H9 (cell line): Measurements from ENCODE around the gene ZFP28. TPM values are rescaled to one million over a fixed set of nuclear protein-coding genes. Genes with fewer than 3 reads are reported as not detected.

ENCODE experiments used
- DNase-seq: peaks from one replicate; pipeline ENCODE4 v3.0.0-alpha.2; 2017
- H2AFZ ChIP-seq: one replicate; pipeline ENCODE4 v1.6.1; 2013; ENCODE audit warnings: mild to moderate bottlenecking, low read length, control low read depth, moderate library complexity
- H2AK5ac ChIP-seq: 2 replicates; pipeline ENCODE4 v1.6.1; 2013; ENCODE audit warnings: low read length, control low read depth, mixed read lengths; ENCODE audit not compliant: insufficient read length
- H2BK120ac ChIP-seq: one replicate; pipeline ENCODE4 v1.6.1; 2013; ENCODE audit warnings: low read depth, mild to moderate bottlenecking, low read length, control low read depth, inconsistent platforms; ENCODE audit not compliant: poor library complexity, severe bottlenecking
- H2BK12ac ChIP-seq: 2 replicates; pipeline ENCODE4 v1.6.1; 2013; ENCODE audit warnings: low read length, control low read depth, mixed read lengths, low read depth; ENCODE audit not compliant: insufficient read length
- H2BK15ac ChIP-seq: 2 replicates; pipeline ENCODE4 v1.6.1; 2013; ENCODE audit warnings: low read depth, low read length, control low read depth
- H2BK20ac ChIP-seq: one replicate; pipeline ENCODE4 v1.6.1; 2013; ENCODE audit warnings: low read depth, mild to moderate bottlenecking, low read length, control low read depth, inconsistent platforms; ENCODE audit not compliant: poor library complexity, severe bottlenecking
- H2BK5ac ChIP-seq: 2 replicates; pipeline ENCODE4 v1.6.1; 2013; ENCODE audit warnings: low read length, control low read depth, mixed read lengths; ENCODE audit not compliant: insufficient read length
- H3K14ac ChIP-seq: 2 replicates; pipeline ENCODE4 v1.6.1; 2013; ENCODE audit warnings: low read length, control low read depth; ENCODE audit not compliant: insufficient read depth
- H3K18ac ChIP-seq: 2 replicates; pipeline ENCODE4 v1.6.1; 2013; ENCODE audit warnings: low read depth, mild to moderate bottlenecking, mixed read lengths, low read length, control low read depth; ENCODE audit not compliant: insufficient read length
- H3K23ac ChIP-seq: 2 replicates; pipeline ENCODE4 v1.6.1; 2013; ENCODE audit warnings: low read length, control low read depth, mixed read lengths, low read depth; ENCODE audit not compliant: insufficient read length
- H3K23me2 ChIP-seq: 2 replicates; pipeline ENCODE4 v1.6.1; 2013; ENCODE audit warnings: low read depth, mild to moderate bottlenecking, mixed read lengths, low read length, control low read depth; ENCODE audit not compliant: insufficient read length, poor library complexity, severe bottlenecking
- H3K27ac ChIP-seq: 2 replicates; pipeline ENCODE4 v1.5.1; 2013; ENCODE audit warnings: low read length, control low read depth, mixed read lengths, low read depth; ENCODE audit not compliant: insufficient read length
- H3K27me3 ChIP-seq: 2 replicates; pipeline ENCODE4 v1.6.1; 2013; ENCODE audit warnings: low read length, control low read depth, inconsistent platforms; ENCODE audit not compliant: insufficient read depth
- H3K4ac ChIP-seq: 2 replicates; pipeline ENCODE4 v1.6.1; 2013; ENCODE audit warnings: low read depth, mild to moderate bottlenecking, control low read depth, inconsistent platforms, low read length, moderate library complexity
- H3K4me1 ChIP-seq: 2 replicates; pipeline ENCODE4 v1.6.1; 2013; ENCODE audit warnings: low read length, control low read depth, inconsistent platforms; ENCODE audit not compliant: insufficient read depth
- H3K4me2 ChIP-seq: 2 replicates; pipeline ENCODE4 v1.6.1; 2013; ENCODE audit warnings: low read length, control low read depth, mixed read lengths; ENCODE audit not compliant: insufficient read length, insufficient read depth
- H3K56ac ChIP-seq: 2 replicates; pipeline ENCODE4 v1.6.1; 2013; ENCODE audit warnings: low read depth, mild to moderate bottlenecking, mixed read lengths, low read length, control low read depth; ENCODE audit not compliant: insufficient read length
- H3K79me1 ChIP-seq: 2 replicates; pipeline ENCODE4 v1.6.1; 2013; ENCODE audit warnings: low read depth, mild to moderate bottlenecking, moderate library complexity, low read length, control low read depth, inconsistent platforms; ENCODE audit not compliant: insufficient read depth, poor library complexity, severe bottlenecking
- H3K79me2 ChIP-seq: 2 replicates; pipeline ENCODE4 v1.6.1; 2013; ENCODE audit warnings: low read length, control low read depth, inconsistent platforms; ENCODE audit not compliant: insufficient read depth
- H3K9ac ChIP-seq: 2 replicates; pipeline ENCODE4 v1.6.1; 2013; ENCODE audit warnings: low read length, control low read depth, mixed read lengths; ENCODE audit not compliant: insufficient read length; ENCODE audit errors: extremely low read depth
- H3K9me3 ChIP-seq: one replicate; pipeline ENCODE4 v1.6.1; 2013; ENCODE audit warnings: low read depth, low read length, inconsistent platforms; ENCODE audit not compliant: control insufficient read depth
- H3T11ph ChIP-seq: one replicate; pipeline ENCODE4 v1.6.1; 2013; ENCODE audit warnings: mild to moderate bottlenecking, low read length, control low read depth, inconsistent platforms
- H4K20me1 ChIP-seq: one replicate; pipeline ENCODE4 v1.6.1; 2013; ENCODE audit not compliant: control insufficient read depth, insufficient read length, insufficient read depth
- H4K5ac ChIP-seq: 2 replicates; pipeline ENCODE4 v1.6.1; 2013; ENCODE audit warnings: low read depth, mild to moderate bottlenecking, mixed read lengths, low read length, control low read depth; ENCODE audit not compliant: insufficient read length
- H4K8ac ChIP-seq: replicated peaks from 2 replicates; pipeline ENCODE4 v1.6.1; 2013; ENCODE audit warnings: low read length, control low read depth, mixed read lengths, low read depth; ENCODE audit not compliant: insufficient read length
- H4K91ac ChIP-seq: 2 replicates; pipeline ENCODE4 v1.6.1; 2013; ENCODE audit warnings: low read depth, mild to moderate bottlenecking, moderate library complexity, mixed read lengths, low read length, control low read depth; ENCODE audit not compliant: insufficient read length
- H3K27ac Mint-ChIP-seq, 3 experiments: 2 replicates in 2 of 3; 3 replicates in 1 of 3; pipeline ENCODE4 v1.8.0; 2020 to 2021; ENCODE audit warnings: mixed read lengths in 3 of 3, mild to moderate bottlenecking in 1 of 3, moderate library complexity in 1 of 3
- H3K27me3 Mint-ChIP-seq: 2 replicates; pipeline ENCODE4 v1.8.0; 2021; ENCODE audit warnings: low read depth, mild to moderate bottlenecking, moderate library complexity, mixed read lengths
- H3K36me3 Mint-ChIP-seq, 3 experiments: 2 replicates in 2 of 3; 3 replicates in 1 of 3; pipeline ENCODE4 v1.8.0; 2020 to 2021; ENCODE audit warnings: low read depth in 3 of 3, mixed read lengths in 3 of 3; ENCODE audit not compliant: insufficient read depth in 1 of 3
- H3K4me1 Mint-ChIP-seq, 2 experiments: 2 replicates each; pipeline ENCODE4 v1.8.0; 2020; ENCODE audit warnings: mixed read lengths in 2 of 2
- H3K4me3 Mint-ChIP-seq, 2 experiments: 2 replicates in 1 of 2; 3 replicates in 1 of 2; pipeline ENCODE4 v1.8.0; 2020 to 2021; ENCODE audit warnings: mild to moderate bottlenecking in 2 of 2, mixed read lengths in 2 of 2, moderate library complexity in 1 of 2
- H3K9me3 Mint-ChIP-seq, 2 experiments: 2 replicates in 1 of 2; 3 replicates in 1 of 2; pipeline ENCODE4 v1.8.0; 2020; ENCODE audit warnings: mild to moderate bottlenecking in 2 of 2, mixed read lengths in 2 of 2, moderate library complexity in 1 of 2
- CTCF ChIP-seq: fragments of 200-600 bp; sonication (generic); conservative IDR thresholded peaks from 3 replicates; pipeline ENCODE4 v1.8.0; 2021; ENCODE audit warnings: antibody characterized with exemption, mild to moderate bottlenecking
- WGBS: extraction: QIAGEN DNeasy Blood & Tissue Kit; methylation state at CpG from one replicate; pipeline ENCODE4 v1.1.7; 2013; ENCODE audit warnings: missing lambda C conversion rate, low lambda C conversion rate, mixed read lengths; ENCODE audit not compliant: insufficient read length; ENCODE audit errors: extremely low coverage; 5-methylcytosine and 5-hydroxymethylcytosine counted together
- total RNA-seq: library from RNA; stranded (reverse); gene quantifications from 2 replicates; pipeline ENCODE4 v1.2.1, GENCODE V29; 2021

ZFP28 gene
- total RNA-seq, 1 experiment from 2014 or later, result 3.8 TPM

GRCh38 chr19:56538254-56538760 is 441 bp upstream of the ZFP28 start:
- Histone ChIP-seq H4K5ac (no peak overlapping the region), H3K18ac (peak overlapping the region; percentile 98), H3K4me2 (peak overlapping the region; percentile 70), H3K4me1 (no peaks in the 10 kb centered on the region; the same call in 1 of the 2 replicates), H3K9me3 (peaks cover 35% of the 10 kb centered on the region), H3K27ac (no peak overlapping the region), H3K56ac (no peak overlapping the region), H3T11ph (no peak overlapping the region), H4K8ac (no peak overlapping the region), H2BK120ac (no peak overlapping the region), H4K20me1 (no peaks in the 10 kb centered on the region), H3K79me1 (no peaks in the 10 kb centered on the region), H2BK5ac (no peak overlapping the region), H3K9ac (peak overlapping the region; percentile 73), H2BK15ac (no peak overlapping the region), H3K14ac (peak overlapping the region; percentile 98), H3K79me2 (no peaks in the 10 kb centered on the region), H3K23ac (no peak overlapping the region), H3K23me2 (peaks cover 7% of the 10 kb centered on the region), H2BK12ac (no peak overlapping the region), H4K91ac (no peak overlapping the region), H2AK5ac (no peak overlapping the region), H2AFZ (peak overlapping the region; percentile 91), H3K27me3 (no peaks in the 10 kb centered on the region), H3K4ac (no peak overlapping the region), H2BK20ac (no peak overlapping the region)
- H3K9me3 Mint-ChIP-seq, result peaks cover 76 to 85% of the 10 kb centered on the region in 2 experiments
- WGBS, result no CpG with 5 or more reads among the region's 46 CpGs
- no peaks in the 10 kb centered on the region; a peak in 1 of 4 replicates for H3K4me1 Mint-ChIP-seq
- H3K27ac Mint-ChIP-seq, result peak overlapping the region in 2 of 3 experiments; percentile 82 to 88; a peak in 1 of 7 replicates
- peak; percentile 95 for DNase-seq
- peak overlapping the region; percentile 80 to 81 for H3K4me3 Mint-ChIP-seq
- H3K36me3 Mint-ChIP-seq, result peaks cover 27 to 35% (median 31%) of the 10 kb centered on the region in 3 experiments
- TF ChIP-seq CTCF, result no peak
- H3K27me3 Mint-ChIP-seq, result peaks cover 8% of the 10 kb centered on the region
